Glutamatergic neuron (in vitro differentiated cells): Measurements from ENCODE around the gene NREP. TPM values are rescaled to one million over a fixed set of nuclear protein-coding genes. Genes with fewer than 3 reads are reported as not detected.

Experiments used
- DNase-seq: peaks from one replicate; pipeline ENCODE4 v3.0.0; 2022
- H3K27ac Mint-ChIP-seq: one replicate; pipeline ENCODE4 v1.8.0; 2020; ENCODE audit warnings: mild to moderate bottlenecking, mixed read lengths, inconsistent platforms; ENCODE audit not compliant: unreplicated experiment
- H3K27me3 Mint-ChIP-seq: one replicate; pipeline ENCODE4 v1.8.0; 2020; ENCODE audit warnings: mild to moderate bottlenecking, moderate library complexity, mixed read lengths, inconsistent platforms; ENCODE audit not compliant: unreplicated experiment
- H3K36me3 Mint-ChIP-seq: one replicate; pipeline ENCODE4 v1.8.0; 2020; ENCODE audit warnings: mild to moderate bottlenecking, mixed read lengths, inconsistent platforms; ENCODE audit not compliant: unreplicated experiment
- H3K4me1 Mint-ChIP-seq: one replicate; pipeline ENCODE4 v1.8.0; 2020; ENCODE audit warnings: mild to moderate bottlenecking, low read depth, mixed read lengths, inconsistent platforms; ENCODE audit not compliant: unreplicated experiment
- H3K4me3 Mint-ChIP-seq: one replicate; pipeline ENCODE4 v1.8.0; 2020; ENCODE audit warnings: mild to moderate bottlenecking, mixed read lengths, inconsistent platforms; ENCODE audit not compliant: unreplicated experiment
- H3K9me3 Mint-ChIP-seq: one replicate; pipeline ENCODE4 v1.8.0; 2020; ENCODE audit warnings: mild to moderate bottlenecking, moderate library complexity, mixed read lengths, inconsistent platforms; ENCODE audit not compliant: unreplicated experiment
- CTCF ChIP-seq: fragments of 200-600 bp; sonication (generic); IDR thresholded peaks from one replicate; pipeline ENCODE4 v1.5.0; 2021; ENCODE audit not compliant: partially characterized antibody, unreplicated experiment
- total RNA-seq: library from RNA; stranded (reverse); fragmentation: NEBNext Ultra II Directional; extraction: Animal tissue kit (Norgen Biotek cat#: 25700); gene quantifications from one replicate; pipeline ENCODE4 v1.2.1, GENCODE V29; 2021; ENCODE audit not compliant: unreplicated experiment

NREP gene
- total RNA-seq, 1 donor from 2014 or later: 904 TPM

- no peak for TF ChIP-seq CTCF
- Mint-ChIP-seq H3K27me3 (no peaks in the 10 kb centered on the region), H3K4me3 (no peak overlapping the region), H3K36me3 (no peaks in the 10 kb centered on the region), H3K9me3 (no peaks in the 10 kb centered on the region), H3K27ac (no peak overlapping the region), H3K4me1 (no peaks in the 10 kb centered on the region)
- no peak for DNase-seq
Measured at GRCh38 chr5:111691914-111692313, 65.1 kb downstream of the NREP start.

GRCh38 chr5:111691508-111691907, 65.5 kb downstream of the NREP start:
- H3K36me3 Mint-ChIP-seq: no peaks in the 10 kb centered on the region
- H3K4me3 Mint-ChIP-seq: no peak overlapping the region
- no peak overlapping the region for H3K27ac Mint-ChIP-seq
- no peaks in the 10 kb centered on the region for H3K27me3 Mint-ChIP-seq
- no peaks in the 10 kb centered on the region for H3K4me1 Mint-ChIP-seq
- no peak for DNase-seq
- no peak for TF ChIP-seq CTCF
- no peaks in the 10 kb centered on the region for H3K9me3 Mint-ChIP-seq

GRCh38 chr5:111689357-111689935, 67.5 kb downstream of the NREP start:
- H3K4me1 Mint-ChIP-seq: no peaks in the 10 kb centered on the region
- no peak for TF ChIP-seq CTCF
- H3K9me3 Mint-ChIP-seq: no peaks in the 10 kb centered on the region
- H3K4me3 Mint-ChIP-seq: no peak overlapping the region
- DNase-seq: no peak
- no peak overlapping the region for H3K27ac Mint-ChIP-seq
- no peaks in the 10 kb centered on the region for H3K36me3 Mint-ChIP-seq
- H3K27me3 Mint-ChIP-seq: no peaks in the 10 kb centered on the region

GRCh38 chr5:111685969-111686368, 71.0 kb downstream of the NREP start:
- no peak overlapping the region for H3K27ac Mint-ChIP-seq
- no peaks in the 10 kb centered on the region for H3K9me3 Mint-ChIP-seq
- H3K36me3 Mint-ChIP-seq: no peaks in the 10 kb centered on the region
- no peak for TF ChIP-seq CTCF
- no peak for DNase-seq
- peaks cover 11% of the 10 kb centered on the region for H3K4me1 Mint-ChIP-seq
- H3K4me3 Mint-ChIP-seq: no peak overlapping the region
- H3K27me3 Mint-ChIP-seq: peaks cover 1% of the 10 kb centered on the region

- DNase-seq: no peak
- peaks cover 2% of the 10 kb centered on the region for H3K9me3 Mint-ChIP-seq
Measured at GRCh38 chr5:111682641-111683040, 74.4 kb downstream of the NREP start.

More at GRCh38 chr5:111682641-111683040, 74.4 kb downstream of the NREP start:
- Mint-ChIP-seq H3K36me3 (no peaks in the 10 kb centered on the region), H3K27ac (no peak overlapping the region), H3K4me3 (no peak overlapping the region), H3K4me1 (peaks cover 18% of the 10 kb centered on the region), H3K27me3 (peaks cover 1% of the 10 kb centered on the region)
- no peak for TF ChIP-seq CTCF
